ENCODE measurements around the gene IFFO2.

DNA sequence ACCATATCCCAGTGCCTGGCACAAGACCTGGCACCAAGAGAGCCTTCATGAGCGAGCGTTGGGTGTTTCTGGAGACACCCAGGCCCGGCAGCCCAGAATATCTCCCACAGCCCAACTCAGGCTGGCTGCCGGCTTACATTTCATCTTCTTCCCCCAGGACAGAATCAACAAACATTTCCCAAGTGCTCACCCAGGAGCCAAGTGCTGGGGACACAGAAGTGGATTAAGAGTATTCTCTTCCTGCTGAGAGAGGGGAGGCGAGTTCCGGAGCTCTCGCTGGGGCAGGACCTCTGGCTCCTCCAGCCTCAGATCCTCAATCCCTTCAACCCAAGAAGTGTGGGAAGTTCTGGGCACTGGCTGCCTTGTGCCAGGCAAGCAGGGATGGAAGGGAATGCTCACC is 23.6 kb downstream of the IFFO2 start:
- TF ChIP-seq CTCF (conservative IDR thresholded peaks at IDR 0.05; ENCODE audit: low read depth in 2 of 2) = no peak
- TF ChIP-seq POLR2AphosphoS5 (IDR thresholded peaks at IDR 0.05; ENCODE audit: low read depth) = no peak
- TF ChIP-seq EZH2 (IDR thresholded peaks at IDR 0.05; ENCODE audit: low read depth, unreplicated experiment) = no peak
- TF ChIP-seq JUNB (IDR thresholded peaks at IDR 0.05; ENCODE audit: unreplicated experiment) = no peak
- TF ChIP-seq, protein P1, sequence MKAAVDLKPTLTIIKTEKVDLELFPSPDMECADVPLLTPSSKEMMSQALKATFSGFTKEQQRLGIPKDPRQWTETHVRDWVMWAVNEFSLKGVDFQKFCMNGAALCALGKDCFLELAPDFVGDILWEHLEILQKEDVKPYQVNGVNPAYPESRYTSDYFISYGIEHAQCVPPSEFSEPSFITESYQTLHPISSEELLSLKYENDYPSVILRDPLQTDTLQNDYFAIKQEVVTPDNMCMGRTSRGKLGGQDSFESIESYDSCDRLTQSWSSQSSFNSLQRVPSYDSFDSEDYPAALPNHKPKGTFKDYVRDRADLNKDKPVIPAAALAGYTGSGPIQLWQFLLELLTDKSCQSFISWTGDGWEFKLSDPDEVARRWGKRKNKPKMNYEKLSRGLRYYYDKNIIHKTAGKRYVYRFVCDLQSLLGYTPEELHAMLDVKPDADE (IDR thresholded peaks at IDR 0.05) = no peak
- no peak for TF ChIP-seq REST (IDR thresholded peaks at IDR 0.05; ENCODE audit: unreplicated experiment)
- TF ChIP-seq CREB1 (CRISPR knock-in tag; IDR thresholded peaks at IDR 0.05; ENCODE audit: low read depth) = no peak
- TF ChIP-seq EZH2phosphoT487 (IDR thresholded peaks at IDR 0.05; ENCODE audit: unreplicated experiment) = no peak
- TF ChIP-seq STAT1 (IDR thresholded peaks at IDR 0.05; ENCODE audit: unreplicated experiment) = no peak
- no peak for TF ChIP-seq NANOG (IDR thresholded peaks at IDR 0.05; ENCODE audit: borderline replicate concordance)
- TF ChIP-seq, protein P2, sequence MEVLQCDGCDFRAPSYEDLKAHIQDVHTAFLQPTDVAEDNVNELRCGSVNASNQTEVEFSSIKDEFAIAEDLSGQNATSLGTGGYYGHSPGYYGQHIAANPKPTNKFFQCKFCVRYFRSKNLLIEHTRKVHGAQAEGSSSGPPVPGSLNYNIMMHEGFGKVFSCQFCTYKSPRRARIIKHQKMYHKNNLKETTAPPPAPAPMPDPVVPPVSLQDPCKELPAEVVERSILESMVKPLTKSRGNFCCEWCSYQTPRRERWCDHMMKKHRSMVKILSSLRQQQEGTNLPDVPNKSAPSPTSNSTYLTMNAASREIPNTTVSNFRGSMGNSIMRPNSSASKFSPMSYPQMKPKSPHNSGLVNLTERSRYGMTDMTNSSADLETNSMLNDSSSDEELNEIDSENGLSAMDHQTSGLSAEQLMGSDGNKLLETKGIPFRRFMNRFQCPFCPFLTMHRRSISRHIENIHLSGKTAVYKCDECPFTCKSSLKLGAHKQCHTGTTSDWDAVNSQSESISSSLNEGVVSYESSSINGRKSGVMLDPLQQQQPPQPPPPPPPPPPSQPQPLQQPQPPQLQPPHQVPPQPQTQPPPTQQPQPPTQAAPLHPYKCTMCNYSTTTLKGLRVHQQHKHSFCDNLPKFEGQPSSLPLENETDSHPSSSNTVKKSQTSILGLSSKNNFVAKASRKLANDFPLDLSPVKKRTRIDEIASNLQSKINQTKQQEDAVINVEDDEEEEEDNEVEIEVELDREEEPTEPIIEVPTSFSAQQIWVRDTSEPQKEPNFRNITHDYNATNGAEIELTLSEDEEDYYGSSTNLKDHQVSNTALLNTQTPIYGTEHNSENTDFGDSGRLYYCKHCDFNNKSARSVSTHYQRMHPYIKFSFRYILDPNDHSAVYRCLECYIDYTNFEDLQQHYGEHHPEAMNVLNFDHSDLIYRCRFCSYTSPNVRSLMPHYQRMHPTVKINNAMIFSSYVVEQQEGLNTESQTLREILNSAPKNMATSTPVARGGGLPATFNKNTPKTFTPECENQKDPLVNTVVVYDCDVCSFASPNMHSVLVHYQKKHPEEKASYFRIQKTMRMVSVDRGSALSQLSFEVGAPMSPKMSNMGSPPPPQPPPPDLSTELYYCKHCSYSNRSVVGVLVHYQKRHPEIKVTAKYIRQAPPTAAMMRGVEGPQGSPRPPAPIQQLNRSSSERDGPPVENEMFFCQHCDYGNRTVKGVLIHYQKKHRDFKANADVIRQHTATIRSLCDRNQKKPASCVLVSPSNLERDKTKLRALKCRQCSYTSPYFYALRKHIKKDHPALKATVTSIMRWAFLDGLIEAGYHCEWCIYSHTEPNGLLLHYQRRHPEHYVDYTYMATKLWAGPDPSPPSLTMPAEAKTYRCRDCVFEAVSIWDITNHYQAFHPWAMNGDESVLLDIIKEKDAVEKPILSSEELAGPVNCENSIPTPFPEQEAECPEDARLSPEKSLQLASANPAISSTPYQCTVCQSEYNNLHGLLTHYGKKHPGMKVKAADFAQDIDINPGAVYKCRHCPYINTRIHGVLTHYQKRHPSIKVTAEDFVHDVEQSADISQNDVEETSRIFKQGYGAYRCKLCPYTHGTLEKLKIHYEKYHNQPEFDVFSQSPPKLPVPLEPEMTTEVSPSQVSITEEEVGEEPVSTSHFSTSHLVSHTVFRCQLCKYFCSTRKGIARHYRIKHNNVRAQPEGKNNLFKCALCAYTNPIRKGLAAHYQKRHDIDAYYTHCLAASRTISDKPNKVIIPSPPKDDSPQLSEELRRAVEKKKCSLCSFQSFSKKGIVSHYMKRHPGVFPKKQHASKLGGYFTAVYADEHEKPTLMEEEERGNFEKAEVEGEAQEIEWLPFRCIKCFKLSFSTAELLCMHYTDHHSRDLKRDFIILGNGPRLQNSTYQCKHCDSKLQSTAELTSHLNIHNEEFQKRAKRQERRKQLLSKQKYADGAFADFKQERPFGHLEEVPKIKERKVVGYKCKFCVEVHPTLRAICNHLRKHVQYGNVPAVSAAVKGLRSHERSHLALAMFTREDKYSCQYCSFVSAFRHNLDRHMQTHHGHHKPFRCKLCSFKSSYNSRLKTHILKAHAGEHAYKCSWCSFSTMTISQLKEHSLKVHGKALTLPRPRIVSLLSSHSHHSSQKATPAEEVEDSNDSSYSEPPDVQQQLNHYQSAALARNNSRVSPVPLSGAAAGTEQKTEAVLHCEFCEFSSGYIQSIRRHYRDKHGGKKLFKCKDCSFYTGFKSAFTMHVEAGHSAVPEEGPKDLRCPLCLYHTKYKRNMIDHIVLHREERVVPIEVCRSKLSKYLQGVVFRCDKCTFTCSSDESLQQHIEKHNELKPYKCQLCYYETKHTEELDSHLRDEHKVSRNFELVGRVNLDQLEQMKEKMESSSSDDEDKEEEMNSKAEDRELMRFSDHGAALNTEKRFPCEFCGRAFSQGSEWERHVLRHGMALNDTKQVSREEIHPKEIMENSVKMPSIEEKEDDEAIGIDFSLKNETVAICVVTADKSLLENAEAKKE (CRISPR knock-in tag; IDR thresholded peaks at IDR 0.05) = no peak
